Stimulated activated CD8-positive, alpha-beta memory T cell treated with anti-CD3 and anti-CD28 coated beads, Interleukin-12 subunit alpha, Interleukin-12 subunit beta, amount 100 ng/mL, for 1 hour (primary cell): ENCODE results near the gene SPATA16.
"Not testable (repeated sequence)": the region's sequence is repeated elsewhere in the genome, so short reads cannot be mapped to it uniquely, and the experiment has no call there.

ENCODE experiments used
- DNase-seq: peaks from one replicate; pipeline ENCODE4 v3.0.0-alpha.2; 2020; ENCODE audit warnings: low read depth

Gene SPATA16

GRCh38 chr3:173004681-173005080, 136.4 kb downstream of the SPATA16 start:
- no peak for DNase-seq

GRCh38 chr3:173003956-173004355, 137.1 kb downstream of the SPATA16 start:
- DNase-seq: no peak

- DNase-seq: no peak
Observed at GRCh38 chr3:173003471-173003870, 137.6 kb downstream of the SPATA16 start.

- no peak for DNase-seq
Observed at GRCh38 chr3:173001622-173002021, 139.4 kb downstream of the SPATA16 start.

- no peak for DNase-seq
Observed at GRCh38 chr3:173000553-173000952, 140.5 kb downstream of the SPATA16 start.

GRCh38 chr3:172993412-172993811, 147.6 kb downstream of the SPATA16 start:
- DNase-seq: no peak

- DNase-seq: no peak
Observed at GRCh38 chr3:172991424-172991996, 149.5 kb downstream of the SPATA16 start.

- no peak for DNase-seq
Observed at GRCh38 chr3:172989373-172989772, 151.7 kb downstream of the SPATA16 start.

- no peak for DNase-seq
Observed at GRCh38 chr3:172987273-172987672, 153.8 kb downstream of the SPATA16 start.

GRCh38 chr3:172984914-172985313, 156.1 kb downstream of the SPATA16 start:
- no peak for DNase-seq

GRCh38 chr3:172982736-172983364, 158.2 kb downstream of the SPATA16 start:
- no peak for DNase-seq

- DNase-seq: no peak
Observed at GRCh38 chr3:172981407-172981983, 159.5 kb downstream of the SPATA16 start.

GRCh38 chr3:172980849-172981248, 160.2 kb downstream of the SPATA16 start:
- no peak for DNase-seq

GRCh38 chr3:172977696-172978095, 163.3 kb downstream of the SPATA16 start:
- no peak for DNase-seq

GRCh38 chr3:172974969-172975368, 166.1 kb downstream of the SPATA16 start:
- DNase-seq: no peak

- DNase-seq: no peak
Observed at GRCh38 chr3:172973799-172974198, 167.2 kb downstream of the SPATA16 start.

GRCh38 chr3:172972717-172973116, 168.3 kb downstream of the SPATA16 start:
- DNase-seq: no peak

- no peak for DNase-seq
Observed at GRCh38 chr3:172972067-172972466, 169.0 kb downstream of the SPATA16 start.

- no peak for DNase-seq
Observed at GRCh38 chr3:172968646-172969045, 172.4 kb downstream of the SPATA16 start.

GRCh38 chr3:172965256-172965655, 175.8 kb downstream of the SPATA16 start:
- DNase-seq: no peak

- not testable (repeated sequence) for DNase-seq
Observed at GRCh38 chr3:172960626-172961182, 180.3 kb downstream of the SPATA16 start.

GRCh38 chr3:172958565-172958964, 182.5 kb downstream of the SPATA16 start:
- DNase-seq: no peak

- no peak for DNase-seq
Observed at GRCh38 chr3:172953571-172953970, 187.5 kb downstream of the SPATA16 start.
